ENCODE results near the gene ARHGAP10. TPM values are rescaled to one million over a fixed set of nuclear protein-coding genes. Genes with fewer than 3 reads are reported as not detected.

Gene ARHGAP10
- total RNA-seq, 1 donor from 2014 or later = 28.0 TPM

DNA sequence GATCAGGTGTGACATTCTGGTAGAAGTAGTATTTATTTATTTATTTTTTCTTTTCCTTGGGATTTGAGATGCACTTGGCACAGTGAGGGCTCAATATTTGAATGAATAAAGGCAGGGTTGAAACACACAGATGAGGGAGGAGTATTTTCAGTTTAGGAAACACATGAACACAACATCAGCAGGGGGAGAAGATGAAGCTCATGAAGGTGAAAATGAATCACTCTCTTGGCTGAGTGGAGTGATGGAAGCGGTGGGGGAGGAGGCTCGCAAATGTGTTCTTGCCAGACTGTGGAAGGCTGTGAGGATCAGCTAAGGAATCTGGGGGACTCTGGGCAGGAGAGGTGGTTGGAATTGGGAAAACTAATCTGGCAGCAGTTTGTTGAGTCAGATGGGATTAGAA is 55.3 kb downstream of the ARHGAP10 start:
- Histone ChIP-seq H2AFZ (ENCODE audit: low read depth, low read length) (no peak overlapping the region), H3K27ac (ENCODE audit: low read depth, low read length) (no peak overlapping the region), H3K27me3 (ENCODE audit: insufficient read depth, low read length) (no peaks in the 10 kb centered on the region), H3K36me3 (ENCODE audit: insufficient read depth, low read length) (no peaks in the 10 kb centered on the region), H3K9ac (ENCODE audit: low read length) (peak overlapping the region; percentile 27), H3K4me3 (ENCODE audit: insufficient read depth, low read depth, low read length) (no peak overlapping the region), H3K4me2 (ENCODE audit: low read length) (peak overlapping the region; percentile 48), H4K20me1 (ENCODE audit: insufficient read depth, low read length) (peaks cover 40% of the 10 kb centered on the region), H3K79me2 (ENCODE audit: insufficient read depth, low read length) (peaks cover 47% of the 10 kb centered on the region), H3K4me1 (ENCODE audit: insufficient read depth, low read length) (peaks cover 13% of the 10 kb centered on the region), H3K9me3 (ENCODE audit: insufficient read depth, low read depth, low read length) (no peaks in the 10 kb centered on the region)
- TF ChIP-seq EZH2 (IDR thresholded peaks at IDR 0.05; ENCODE audit: insufficient read depth, low read length) (no peak), CTCF (IDR thresholded peaks at IDR 0.05; ENCODE audit: insufficient read depth, low read depth, low read length) (no peak)
- H3K27ac Mint-ChIP-seq (ENCODE audit: unreplicated experiment) = peak overlapping the region; percentile 82
- H3K36me3 Mint-ChIP-seq (ENCODE audit: low read depth, unreplicated experiment) = peaks cover 2% of the 10 kb centered on the region
- H3K9me3 Mint-ChIP-seq (ENCODE audit: unreplicated experiment) = no peaks in the 10 kb centered on the region
- peak; percentile 86 for DNase-seq (ENCODE audit: low read depth)
- no peak for FAIRE-seq
- peak overlapping the region; percentile 21 for H3K4me3 Mint-ChIP-seq (ENCODE audit: unreplicated experiment)
- H3K27me3 Mint-ChIP-seq (ENCODE audit: low read depth, unreplicated experiment) = no peaks in the 10 kb centered on the region
- H3K4me1 Mint-ChIP-seq (ENCODE audit: low read depth, unreplicated experiment) = peaks cover 35% of the 10 kb centered on the region

DNA sequence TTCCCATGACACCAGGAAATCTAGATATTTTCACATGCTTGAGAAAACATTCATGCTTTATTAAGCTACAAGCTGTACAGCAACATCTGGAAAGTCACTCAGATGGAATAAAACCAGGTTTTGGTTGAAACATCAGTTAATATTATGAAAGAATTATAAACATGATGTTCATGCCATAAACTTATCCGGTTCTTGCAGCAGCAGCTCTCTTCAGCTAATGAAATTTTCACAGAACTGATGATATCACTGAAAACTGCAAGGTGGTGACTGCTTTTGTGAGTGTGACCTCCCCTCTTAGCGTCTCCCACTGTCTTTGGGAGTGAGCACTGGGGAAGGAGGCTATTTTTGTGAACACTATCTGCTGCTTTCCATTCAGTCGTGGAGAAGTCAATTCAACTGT is 56.9 kb downstream of the ARHGAP10 start:
- Histone ChIP-seq H2AFZ (ENCODE audit: low read depth, low read length) (no peak overlapping the region), H3K79me2 (ENCODE audit: insufficient read depth, low read length) (peaks cover 62% of the 10 kb centered on the region), H3K4me3 (ENCODE audit: insufficient read depth, low read depth, low read length) (no peak overlapping the region), H4K20me1 (ENCODE audit: insufficient read depth, low read length) (peaks cover 46% of the 10 kb centered on the region), H3K9me3 (ENCODE audit: insufficient read depth, low read depth, low read length) (no peaks in the 10 kb centered on the region), H3K27me3 (ENCODE audit: insufficient read depth, low read length) (no peaks in the 10 kb centered on the region), H3K27ac (ENCODE audit: low read depth, low read length) (no peak overlapping the region), H3K4me2 (ENCODE audit: low read length) (no peak overlapping the region), H3K36me3 (ENCODE audit: insufficient read depth, low read length) (no peaks in the 10 kb centered on the region), H3K4me1 (ENCODE audit: insufficient read depth, low read length) (peaks cover 13% of the 10 kb centered on the region), H3K9ac (ENCODE audit: low read length) (no peak overlapping the region)
- Mint-ChIP-seq H3K4me3 (ENCODE audit: unreplicated experiment) (no peak overlapping the region), H3K36me3 (ENCODE audit: low read depth, unreplicated experiment) (peaks cover 2% of the 10 kb centered on the region), H3K9me3 (ENCODE audit: unreplicated experiment) (no peaks in the 10 kb centered on the region), H3K27ac (ENCODE audit: unreplicated experiment) (no peak overlapping the region), H3K27me3 (ENCODE audit: low read depth, unreplicated experiment) (no peaks in the 10 kb centered on the region), H3K4me1 (ENCODE audit: low read depth, unreplicated experiment) (peaks cover 45% of the 10 kb centered on the region)
- DNase-seq (ENCODE audit: low read depth) = no peak
- no peak for FAIRE-seq
- TF ChIP-seq EZH2 (IDR thresholded peaks at IDR 0.05; ENCODE audit: insufficient read depth, low read length) = no peak
- TF ChIP-seq CTCF (IDR thresholded peaks at IDR 0.05; ENCODE audit: insufficient read depth, low read depth, low read length) = no peak

GRCh38 chr4:147789596-147789995 is 57.7 kb downstream of the ARHGAP10 start:
- Histone ChIP-seq H3K4me1 (ENCODE audit: insufficient read depth, low read length) (peaks cover 13% of the 10 kb centered on the region), H3K36me3 (ENCODE audit: insufficient read depth, low read length) (no peaks in the 10 kb centered on the region), H3K27ac (ENCODE audit: low read depth, low read length) (no peak overlapping the region), H2AFZ (ENCODE audit: low read depth, low read length) (no peak overlapping the region), H3K27me3 (ENCODE audit: insufficient read depth, low read length) (no peaks in the 10 kb centered on the region), H3K9me3 (ENCODE audit: insufficient read depth, low read depth, low read length) (no peaks in the 10 kb centered on the region), H3K4me3 (ENCODE audit: insufficient read depth, low read depth, low read length) (no peak overlapping the region), H4K20me1 (ENCODE audit: insufficient read depth, low read length) (peaks cover 51% of the 10 kb centered on the region), H3K9ac (ENCODE audit: low read length) (no peak overlapping the region), H3K79me2 (ENCODE audit: insufficient read depth, low read length) (peaks cover 69% of the 10 kb centered on the region), H3K4me2 (ENCODE audit: low read length) (no peak overlapping the region)
- peaks cover 51% of the 10 kb centered on the region for H3K4me1 Mint-ChIP-seq (ENCODE audit: low read depth, unreplicated experiment)
- no peaks in the 10 kb centered on the region for H3K9me3 Mint-ChIP-seq (ENCODE audit: unreplicated experiment)
- DNase-seq (ENCODE audit: low read depth) (no peak), FAIRE-seq (no peak)
- no peak overlapping the region for H3K27ac Mint-ChIP-seq (ENCODE audit: unreplicated experiment)
- H3K4me3 Mint-ChIP-seq (ENCODE audit: unreplicated experiment) = no peak overlapping the region
- TF ChIP-seq CTCF (IDR thresholded peaks at IDR 0.05; ENCODE audit: insufficient read depth, low read depth, low read length) (no peak), EZH2 (IDR thresholded peaks at IDR 0.05; ENCODE audit: insufficient read depth, low read length) (no peak)
- peaks cover 2% of the 10 kb centered on the region for H3K36me3 Mint-ChIP-seq (ENCODE audit: low read depth, unreplicated experiment)
- no peaks in the 10 kb centered on the region for H3K27me3 Mint-ChIP-seq (ENCODE audit: low read depth, unreplicated experiment)

Measured in astrocyte (in vitro differentiated cells and primary cell).